Endothelial cell (in vitro differentiated cells): ENCODE data around the gene GRIA3. TPM values are rescaled to one million over a fixed set of nuclear protein-coding genes. Genes with fewer than 3 reads are reported as not detected.

ENCODE experiments used
- DNase-seq: peaks from one replicate; pipeline ENCODE4 v3.0.0; 2021; ENCODE audit warnings: low spot score
- H3K27ac Mint-ChIP-seq: one replicate; pipeline ENCODE4 v1.8.0; 2021; ENCODE audit warnings: mixed read lengths, inconsistent platforms; ENCODE audit not compliant: unreplicated experiment
- H3K27me3 Mint-ChIP-seq: one replicate; pipeline ENCODE4 v1.8.0; 2021; ENCODE audit warnings: mild to moderate bottlenecking, moderate library complexity, mixed read lengths, inconsistent platforms; ENCODE audit not compliant: unreplicated experiment
- H3K36me3 Mint-ChIP-seq: one replicate; pipeline ENCODE4 v1.8.0; 2021; ENCODE audit warnings: mild to moderate bottlenecking, low read depth, mixed read lengths, inconsistent platforms; ENCODE audit not compliant: unreplicated experiment
- H3K4me1 Mint-ChIP-seq: one replicate; pipeline ENCODE4 v1.8.0; 2021; ENCODE audit warnings: mild to moderate bottlenecking, mixed read lengths, inconsistent platforms; ENCODE audit not compliant: unreplicated experiment
- H3K4me3 Mint-ChIP-seq: one replicate; pipeline ENCODE4 v1.8.0; 2021; ENCODE audit warnings: mild to moderate bottlenecking, mixed read lengths, inconsistent platforms; ENCODE audit not compliant: unreplicated experiment
- H3K9me3 Mint-ChIP-seq: one replicate; pipeline ENCODE4 v1.8.0; 2021; ENCODE audit warnings: mixed read lengths, inconsistent platforms; ENCODE audit not compliant: unreplicated experiment
- CTCF ChIP-seq: fragments of 200-600 bp; sonication (generic); IDR thresholded peaks from one replicate; pipeline ENCODE4 v1.5.0; 2021; ENCODE audit warnings: antibody characterized with exemption; ENCODE audit not compliant: unreplicated experiment
- total RNA-seq: library from RNA; stranded (reverse); fragmentation: NEBNext Ultra II Directional; extraction: Animal tissue kit (Norgen Biotek cat#: 25700); gene quantifications from one replicate; pipeline ENCODE4 v1.2.1, GENCODE V29; 2021; ENCODE audit not compliant: unreplicated experiment

GRIA3 gene
- total RNA-seq, 1 donor from 2014 or later = 0.51 TPM

DNA sequence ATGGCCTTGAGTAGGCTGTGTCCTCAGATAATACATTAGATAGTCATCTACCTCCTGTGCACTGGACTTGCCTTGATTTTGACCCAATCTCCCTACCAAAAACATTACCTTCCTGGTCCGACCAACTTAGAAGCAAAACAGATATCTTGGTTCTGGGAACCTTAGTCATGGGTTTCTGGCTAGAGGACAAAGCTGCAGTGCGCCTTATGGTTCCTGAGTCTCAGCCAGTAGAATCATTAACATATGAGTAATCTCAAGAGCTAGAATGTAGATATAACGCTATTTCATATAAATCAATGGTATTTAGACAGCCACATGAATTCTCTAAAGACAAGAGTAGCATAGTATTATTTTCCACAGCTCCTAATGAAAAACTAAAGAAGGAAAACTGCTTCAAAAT lies 83.1 kb downstream of the GRIA3 start:
- H3K9me3 Mint-ChIP-seq = no peaks in the 10 kb centered on the region
- TF ChIP-seq CTCF = no peak
- no peaks in the 10 kb centered on the region for H3K27me3 Mint-ChIP-seq
- H3K27ac Mint-ChIP-seq = no peak overlapping the region
- no peak for DNase-seq
- no peak overlapping the region for H3K4me3 Mint-ChIP-seq
- H3K36me3 Mint-ChIP-seq = no peaks in the 10 kb centered on the region
- no peaks in the 10 kb centered on the region for H3K4me1 Mint-ChIP-seq

DNA sequence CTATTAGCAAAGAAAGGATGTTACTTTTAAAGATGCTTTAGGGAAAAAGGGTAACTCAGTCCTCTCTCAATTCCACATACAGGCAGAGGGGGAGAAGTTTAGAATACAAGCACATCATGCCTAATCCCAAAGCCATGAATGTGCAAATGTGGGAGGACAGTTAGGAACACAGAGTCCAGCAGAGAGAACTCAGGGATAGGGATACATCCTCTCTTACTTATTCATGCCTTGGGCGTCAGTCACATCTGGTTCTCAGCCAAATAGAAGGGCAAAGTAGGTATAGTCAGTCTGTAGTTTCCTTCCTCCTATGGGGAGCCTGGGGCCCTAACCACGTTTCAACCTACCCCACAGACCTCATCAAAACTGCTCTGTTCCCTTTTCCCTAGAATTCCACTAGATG lies 87.8 kb downstream of the GRIA3 start:
- no peaks in the 10 kb centered on the region for H3K4me1 Mint-ChIP-seq

DNA sequence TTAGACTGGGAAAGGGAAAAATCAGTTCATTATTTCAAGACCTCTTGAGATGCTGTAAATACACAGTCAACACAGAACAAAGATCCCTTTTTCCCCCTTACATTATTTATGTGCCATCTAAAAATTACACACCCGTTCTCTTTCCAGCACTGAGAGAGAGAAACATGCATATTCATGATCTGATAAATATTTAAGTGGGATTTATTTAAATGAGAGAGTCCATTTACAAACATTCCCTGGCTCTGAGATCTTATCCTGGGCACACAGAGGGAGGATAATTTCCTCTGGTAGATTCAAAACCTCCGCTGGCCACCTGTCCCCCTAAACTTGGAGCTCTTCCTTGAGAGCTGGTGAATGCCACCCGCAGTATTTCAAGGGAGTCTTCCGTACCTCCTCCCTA lies 88.6 kb downstream of the GRIA3 start:
- H3K9me3 Mint-ChIP-seq = no peaks in the 10 kb centered on the region
- no peak for TF ChIP-seq CTCF
- no peak overlapping the region for H3K27ac Mint-ChIP-seq
- no peaks in the 10 kb centered on the region for H3K36me3 Mint-ChIP-seq
- no peak for DNase-seq
- no peaks in the 10 kb centered on the region for H3K4me1 Mint-ChIP-seq
- H3K27me3 Mint-ChIP-seq = no peaks in the 10 kb centered on the region
- no peak overlapping the region for H3K4me3 Mint-ChIP-seq

More for the DNA sequence above, 87.8 kb downstream of the GRIA3 start:
- H3K27ac Mint-ChIP-seq = no peak overlapping the region
- no peak overlapping the region for H3K4me3 Mint-ChIP-seq
- no peaks in the 10 kb centered on the region for H3K36me3 Mint-ChIP-seq
- DNase-seq = no peak
- H3K9me3 Mint-ChIP-seq = no peaks in the 10 kb centered on the region
- TF ChIP-seq CTCF = no peak
- no peaks in the 10 kb centered on the region for H3K27me3 Mint-ChIP-seq

DNA sequence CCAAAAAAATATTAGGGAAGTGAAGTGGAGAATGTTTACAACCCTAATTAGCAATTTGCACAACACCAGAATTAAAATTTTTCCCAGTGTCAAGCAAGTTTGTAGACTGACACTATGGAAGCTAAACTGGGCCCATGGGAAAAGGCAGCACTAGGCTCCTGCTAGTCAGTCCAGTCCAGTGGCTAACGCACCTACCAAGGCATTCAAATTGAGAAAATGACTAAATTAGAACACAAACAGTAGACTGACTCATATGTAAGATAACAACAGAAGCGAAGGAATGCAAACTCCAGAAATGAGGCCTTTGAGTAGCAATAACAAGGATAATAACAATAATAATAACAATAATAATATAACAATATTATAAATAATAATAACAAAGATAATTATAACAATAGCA lies 90.7 kb downstream of the GRIA3 start:
- H3K36me3 Mint-ChIP-seq = no peaks in the 10 kb centered on the region
- no peaks in the 10 kb centered on the region for H3K4me1 Mint-ChIP-seq
- no peaks in the 10 kb centered on the region for H3K27me3 Mint-ChIP-seq
- H3K9me3 Mint-ChIP-seq = no peaks in the 10 kb centered on the region
- no peak for TF ChIP-seq CTCF
- H3K4me3 Mint-ChIP-seq = no peak overlapping the region
- DNase-seq = no peak
- H3K27ac Mint-ChIP-seq = no peak overlapping the region

- H3K9me3 Mint-ChIP-seq = no peaks in the 10 kb centered on the region
- H3K27ac Mint-ChIP-seq = no peak overlapping the region
- no peaks in the 10 kb centered on the region for H3K27me3 Mint-ChIP-seq
- H3K4me3 Mint-ChIP-seq = no peak overlapping the region
- H3K36me3 Mint-ChIP-seq = no peaks in the 10 kb centered on the region
- H3K4me1 Mint-ChIP-seq = no peaks in the 10 kb centered on the region
- no peak for TF ChIP-seq CTCF
- no peak for DNase-seq
Measured at GRCh38 chrX:123277347-123277746, 93.3 kb downstream of the GRIA3 start.
